Activated T-cell treated with anti-CD3 and anti-CD28 coated beads, Interleukin-2, amount 50 U/mL, for 1 hour (primary cell): ENCODE data around the gene PLEKHM1.

Experiments
- DNase-seq: peaks from one replicate; pipeline ENCODE4 v3.0.0-alpha.2; 2020

The PLEKHM1 gene

GRCh38 chr17:45425125-45425983 is 65.2 kb downstream of the PLEKHM1 start:
- DNase-seq, result no peak

- DNase-seq, result no peak
Observed at GRCh38 chr17:45424769-45425124, 65.8 kb downstream of the PLEKHM1 start.

- no peak for DNase-seq
Observed at GRCh38 chr17:45423975-45424335, 66.6 kb downstream of the PLEKHM1 start.

- DNase-seq, result no peak
Observed at GRCh38 chr17:45423304-45423974, 67.1 kb downstream of the PLEKHM1 start.

- no peak for DNase-seq
Observed at GRCh38 chr17:45414990-45415881, 75.3 kb downstream of the PLEKHM1 start.

GRCh38 chr17:45413498-45413923 is 77.0 kb downstream of the PLEKHM1 start:
- no peak for DNase-seq

GRCh38 chr17:45411348-45412105 is 79.0 kb downstream of the PLEKHM1 start:
- DNase-seq, result no peak

GRCh38 chr17:45410144-45411091 is 80.1 kb downstream of the PLEKHM1 start:
- DNase-seq, result peak; percentile 63

- peak; percentile 37 for DNase-seq
Observed at GRCh38 chr17:45409659-45410076, 80.9 kb downstream of the PLEKHM1 start.

GRCh38 chr17:45408611-45409421 is 81.7 kb downstream of the PLEKHM1 start:
- DNase-seq, result no peak

- no peak for DNase-seq
Observed at GRCh38 chr17:45406107-45406506, 84.4 kb downstream of the PLEKHM1 start.

GRCh38 chr17:45405250-45406086 is 85.1 kb downstream of the PLEKHM1 start:
- no peak for DNase-seq

- DNase-seq, result no peak
Observed at GRCh38 chr17:45404870-45405249, 85.7 kb downstream of the PLEKHM1 start.

- no peak for DNase-seq
Observed at GRCh38 chr17:45403906-45404490, 86.5 kb downstream of the PLEKHM1 start.

GRCh38 chr17:45402916-45403315 is 87.6 kb downstream of the PLEKHM1 start:
- no peak for DNase-seq

- no peak for DNase-seq
Observed at GRCh38 chr17:45398800-45399199, 91.7 kb downstream of the PLEKHM1 start.

- DNase-seq, result no peak
Observed at GRCh38 chr17:45397796-45398195, 92.7 kb downstream of the PLEKHM1 start.

GRCh38 chr17:45396496-45397205 is 93.9 kb downstream of the PLEKHM1 start:
- DNase-seq, result no peak
